ENCODE data around the gene NKX2-3. TPM values are rescaled to one million over a fixed set of nuclear protein-coding genes. Genes with fewer than 3 reads are reported as not detected.

Gene NKX2-3
- polyA plus RNA-seq, 1 donor, result 0.97 TPM

DNA sequence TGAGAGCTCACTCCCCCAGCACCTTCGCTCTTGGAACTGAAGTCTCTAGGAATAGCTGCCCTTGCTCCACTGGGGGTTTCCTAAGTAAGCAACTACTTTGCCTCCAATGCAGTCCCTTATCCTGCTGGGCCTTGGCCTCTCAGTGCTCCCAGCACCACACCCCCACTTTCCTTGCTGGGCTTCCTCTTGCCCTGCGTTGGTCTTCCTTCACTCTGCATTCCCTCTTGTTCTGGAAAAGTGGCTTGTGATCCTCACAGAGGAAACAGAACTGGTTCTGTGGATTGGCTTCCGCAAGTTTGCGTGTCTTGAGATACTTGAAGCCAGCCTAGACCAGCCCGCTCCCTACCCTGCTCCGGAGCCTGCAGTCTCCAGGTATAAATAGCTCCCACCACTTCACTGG is 6.4 kb downstream of the NKX2-3 start:
- no peak for DNase-seq

DNA sequence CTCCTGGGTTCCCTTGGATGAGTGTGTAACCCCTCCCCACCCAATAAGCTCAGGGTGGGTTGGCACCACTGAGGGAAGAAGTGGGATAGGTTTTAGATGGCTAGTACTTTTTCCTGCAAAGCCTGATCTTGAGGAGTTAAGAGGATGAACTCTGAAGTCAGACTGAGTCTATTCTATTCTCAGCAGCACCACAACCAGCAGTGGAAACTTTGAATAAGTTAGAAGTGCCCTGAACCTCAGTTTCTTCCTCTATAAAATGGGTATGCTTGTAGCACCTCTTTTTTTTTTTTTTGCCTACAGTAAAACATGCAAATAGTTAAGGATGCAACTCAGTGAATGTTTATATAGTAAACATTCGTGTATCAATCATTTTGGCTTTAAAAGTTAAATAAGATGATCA is 7.1 kb downstream of the NKX2-3 start:
- no peak for DNase-seq

DNA sequence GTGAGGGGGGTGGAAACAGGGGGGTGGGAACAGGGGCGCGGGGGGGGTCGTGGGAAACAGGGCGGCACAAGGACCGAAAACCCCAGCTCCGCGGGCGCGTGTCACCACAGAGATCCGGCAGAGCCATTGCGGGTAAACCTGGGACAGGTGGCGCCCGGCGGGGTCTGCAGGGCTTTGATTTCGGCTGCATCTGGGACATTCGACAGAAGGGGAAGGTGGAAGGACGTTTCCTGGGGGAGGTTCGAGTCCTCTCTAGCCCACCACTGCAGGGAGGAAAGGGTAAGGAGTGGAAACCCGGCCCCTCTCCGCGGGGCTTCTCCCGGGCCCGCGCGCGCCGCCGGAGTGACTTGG is 7.5 kb downstream of the NKX2-3 start:
- no peak for DNase-seq

DNA sequence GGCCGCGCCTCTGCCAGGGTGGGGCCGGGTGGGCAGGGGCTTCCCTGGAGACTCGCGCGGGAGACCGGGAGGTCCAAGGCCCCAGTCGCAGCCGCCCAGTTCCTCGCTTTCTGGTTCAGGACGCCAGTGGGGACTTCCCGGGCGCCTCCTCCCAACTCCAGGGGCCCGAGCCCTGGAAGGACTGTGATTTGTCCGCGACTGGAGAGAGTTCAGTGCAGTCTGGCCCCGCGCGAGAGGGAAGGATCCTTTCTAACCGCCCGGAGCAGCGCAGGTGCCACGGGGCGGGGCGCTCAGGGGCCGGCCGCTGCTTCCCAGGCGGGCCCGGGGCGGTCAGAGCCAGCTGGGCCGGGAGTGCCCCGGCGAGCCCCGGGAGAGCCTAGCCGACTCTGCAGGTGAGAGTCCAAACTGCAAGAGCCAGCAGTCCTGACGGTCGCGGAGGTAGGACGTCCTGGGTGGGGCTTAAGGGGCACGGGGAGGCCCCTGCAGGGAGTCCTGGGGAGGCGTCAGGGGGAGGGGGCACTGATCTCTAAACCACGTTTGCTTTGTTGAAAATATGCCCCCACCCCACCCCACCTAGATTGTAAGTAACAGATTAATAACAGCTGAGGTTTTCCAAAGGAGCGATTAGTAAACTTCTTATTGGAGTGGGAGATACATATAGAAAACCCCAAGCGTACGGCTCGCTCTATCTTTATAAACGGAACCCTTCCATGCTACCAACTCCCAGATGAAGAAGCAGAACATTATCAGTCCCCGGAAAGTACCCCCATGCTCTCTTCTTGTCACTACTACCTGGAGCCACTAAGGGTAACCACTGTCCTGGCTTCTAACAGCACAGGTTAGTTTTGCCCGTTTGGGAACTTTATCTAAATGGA is 8.2 kb downstream of the NKX2-3 start:
- DNase-seq, result no peak

DNA sequence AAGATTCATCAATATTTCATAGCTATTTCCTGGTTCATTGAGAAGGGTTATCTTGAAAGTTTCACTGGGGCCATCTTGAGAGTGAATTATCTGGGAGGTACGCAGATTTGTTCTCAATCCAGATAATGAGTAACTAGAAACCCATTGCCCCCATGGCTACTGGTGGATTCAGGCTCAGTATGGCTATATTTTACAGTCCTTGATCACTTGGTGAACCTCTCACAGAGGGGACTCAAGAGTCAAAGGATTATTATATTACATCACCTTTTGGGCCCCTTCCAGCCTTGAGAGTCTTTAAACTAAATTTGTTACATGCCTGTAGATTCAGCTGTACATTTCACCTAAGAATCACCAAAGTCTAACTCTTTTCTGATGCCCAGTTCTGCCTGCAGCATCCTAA is 11.6 kb downstream of the NKX2-3 start:
- DNase-seq, result no peak

DNA sequence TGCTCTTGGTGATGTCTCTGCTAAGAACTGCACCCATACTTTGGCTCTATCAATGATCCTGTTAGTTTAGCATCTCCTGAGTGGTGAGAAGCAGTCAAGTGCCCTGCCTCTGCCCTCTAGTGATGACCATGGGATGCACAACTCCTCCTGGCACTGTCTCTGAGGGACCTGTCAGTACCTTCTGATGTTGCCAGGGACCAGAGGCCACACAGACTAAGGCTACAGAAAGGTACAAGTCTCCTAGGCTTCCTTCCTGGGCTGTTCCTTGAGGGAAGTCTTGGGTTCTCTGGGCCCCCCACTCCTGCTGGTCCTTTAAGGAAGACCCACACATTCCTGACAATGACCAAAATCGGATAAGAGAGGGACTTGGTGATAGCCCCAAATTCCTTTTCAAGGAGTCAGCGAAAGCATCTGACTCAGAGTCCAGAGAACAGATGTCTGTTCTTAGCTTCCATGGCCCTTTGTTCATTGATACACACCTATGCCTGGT is 15.3 kb downstream of the NKX2-3 start:
- no peak for DNase-seq

DNA sequence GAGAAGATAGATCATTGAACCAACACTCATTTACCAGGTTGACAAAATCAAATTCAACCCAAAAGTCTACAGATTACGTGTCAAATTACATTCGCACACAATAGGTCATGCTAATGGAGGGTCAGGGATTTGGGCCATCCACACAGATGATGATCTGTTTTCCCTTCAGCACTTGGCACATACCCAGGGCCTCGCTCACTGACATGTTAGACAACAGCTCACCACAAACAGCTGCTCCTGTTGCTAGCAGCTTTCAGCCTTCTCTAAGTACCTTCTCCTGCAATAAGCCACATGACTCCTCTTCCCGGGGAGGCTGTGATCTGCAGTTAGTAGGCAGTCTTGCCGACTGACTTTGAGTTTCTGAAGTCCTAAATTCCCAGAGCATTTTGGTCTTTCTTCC is 18.4 kb downstream of the NKX2-3 start:
- DNase-seq, result no peak

DNA sequence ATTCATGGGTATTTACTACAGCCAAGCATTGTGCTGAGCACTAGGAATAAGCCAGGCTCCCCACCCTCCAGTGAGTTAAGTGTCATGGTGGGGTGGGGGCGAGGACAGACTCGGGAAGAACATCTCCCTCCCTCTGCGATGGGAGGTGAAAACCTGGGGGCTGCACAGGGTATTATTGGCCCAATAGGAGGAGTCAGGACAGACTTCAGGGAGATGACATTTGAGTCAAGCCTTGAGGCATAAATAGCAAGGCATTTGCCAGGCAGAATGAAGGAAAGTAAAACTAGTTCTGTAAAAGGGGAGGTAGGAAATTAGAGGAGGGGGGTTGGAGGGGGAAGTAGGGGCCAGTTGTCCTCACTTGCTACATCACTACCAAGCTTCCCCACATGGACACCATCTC is 18.9 kb downstream of the NKX2-3 start:
- DNase-seq, result no peak

DNA sequence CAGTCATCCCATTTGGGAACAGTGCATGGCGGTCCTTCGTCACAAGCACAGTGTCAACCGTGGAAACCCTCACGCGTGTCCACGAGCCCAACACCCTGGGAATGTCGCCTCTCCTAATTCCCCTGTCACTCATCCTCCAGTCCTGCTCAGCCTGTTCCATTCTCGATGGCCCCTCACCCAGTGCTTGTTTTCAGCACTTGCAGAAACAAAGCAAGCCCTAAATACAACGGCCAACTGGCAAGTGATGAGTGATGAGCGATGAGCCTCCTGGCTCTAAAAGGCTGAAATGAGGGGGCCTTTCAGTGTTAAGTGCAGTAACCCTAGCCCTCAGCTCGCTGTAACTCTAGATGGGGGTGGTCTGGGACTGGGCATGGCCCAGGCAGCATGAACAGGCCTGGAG is 22.6 kb downstream of the NKX2-3 start:
- DNase-seq, result no peak

DNA sequence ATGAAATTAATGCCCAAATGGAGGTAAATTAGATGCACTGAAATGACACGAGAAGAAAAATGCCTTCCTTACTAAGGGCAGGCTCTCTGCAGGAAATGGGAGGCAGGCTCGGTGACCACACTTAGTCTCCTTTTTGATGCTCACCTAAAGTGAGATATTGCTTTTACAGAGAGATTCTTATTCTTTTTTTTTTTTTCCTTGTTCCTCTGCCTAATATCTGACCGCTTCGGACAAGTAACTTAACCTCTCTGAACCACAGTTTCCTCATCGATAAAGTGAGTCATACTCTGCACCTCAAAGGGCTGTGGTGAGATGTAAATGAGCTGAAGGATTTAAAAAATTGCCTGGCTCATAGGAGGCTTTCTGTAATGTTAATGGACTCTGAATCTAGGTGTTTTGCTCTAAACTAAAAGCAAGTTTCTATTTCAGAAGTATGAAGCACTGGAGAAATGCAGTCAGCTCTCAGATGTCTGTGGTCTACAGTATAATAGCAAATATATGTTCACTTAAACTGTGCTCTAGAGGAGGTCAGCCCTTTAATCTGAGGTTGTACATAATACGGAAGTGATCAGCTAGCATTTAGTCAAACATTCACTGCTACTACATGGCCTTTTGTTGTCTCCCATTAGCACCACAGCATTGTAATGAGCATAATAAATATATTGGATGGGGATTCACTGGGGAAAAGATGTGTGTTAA is 23.2 kb downstream of the NKX2-3 start:
- no peak for DNase-seq

DNA sequence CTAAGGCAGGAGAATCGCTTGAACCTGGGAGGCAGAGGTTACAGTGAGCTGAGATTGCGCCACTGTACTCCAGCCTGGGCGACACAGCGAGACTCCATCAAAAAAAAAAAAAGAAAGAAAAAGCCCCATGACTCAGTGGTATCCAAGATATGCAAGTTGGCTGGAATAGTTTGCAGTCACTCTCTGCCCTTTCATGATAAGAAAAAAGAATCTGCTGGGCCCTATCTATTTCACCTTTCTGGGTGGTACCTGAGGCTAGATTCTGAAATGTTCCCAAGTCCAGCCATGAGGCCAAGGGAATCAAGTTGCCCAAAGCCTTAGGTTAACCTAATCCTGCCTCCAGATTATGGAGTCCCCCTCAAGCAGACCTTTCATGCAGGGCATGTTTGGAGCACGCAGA is 24.3 kb downstream of the NKX2-3 start:
- no peak for DNase-seq

DNA sequence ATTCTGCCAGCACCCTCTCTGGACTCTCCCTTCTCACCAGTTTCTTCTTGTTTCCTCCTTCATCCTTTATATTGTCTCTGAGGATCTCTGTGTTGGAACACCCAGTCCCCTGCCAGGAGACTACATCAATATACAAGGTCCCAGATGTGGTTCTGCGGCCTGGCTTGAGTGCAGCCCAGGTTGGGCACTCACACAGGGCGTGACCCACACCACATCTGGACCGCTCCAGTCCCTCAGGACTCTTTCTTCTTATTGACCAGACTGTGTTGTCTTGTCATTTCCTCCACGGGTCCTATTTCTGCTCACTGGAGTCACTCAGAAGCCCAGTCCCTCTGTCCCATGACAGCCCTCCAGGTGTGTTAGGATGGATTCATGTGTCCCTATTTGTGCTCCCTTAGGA is 26.0 kb downstream of the NKX2-3 start:
- no peak for DNase-seq

DNA sequence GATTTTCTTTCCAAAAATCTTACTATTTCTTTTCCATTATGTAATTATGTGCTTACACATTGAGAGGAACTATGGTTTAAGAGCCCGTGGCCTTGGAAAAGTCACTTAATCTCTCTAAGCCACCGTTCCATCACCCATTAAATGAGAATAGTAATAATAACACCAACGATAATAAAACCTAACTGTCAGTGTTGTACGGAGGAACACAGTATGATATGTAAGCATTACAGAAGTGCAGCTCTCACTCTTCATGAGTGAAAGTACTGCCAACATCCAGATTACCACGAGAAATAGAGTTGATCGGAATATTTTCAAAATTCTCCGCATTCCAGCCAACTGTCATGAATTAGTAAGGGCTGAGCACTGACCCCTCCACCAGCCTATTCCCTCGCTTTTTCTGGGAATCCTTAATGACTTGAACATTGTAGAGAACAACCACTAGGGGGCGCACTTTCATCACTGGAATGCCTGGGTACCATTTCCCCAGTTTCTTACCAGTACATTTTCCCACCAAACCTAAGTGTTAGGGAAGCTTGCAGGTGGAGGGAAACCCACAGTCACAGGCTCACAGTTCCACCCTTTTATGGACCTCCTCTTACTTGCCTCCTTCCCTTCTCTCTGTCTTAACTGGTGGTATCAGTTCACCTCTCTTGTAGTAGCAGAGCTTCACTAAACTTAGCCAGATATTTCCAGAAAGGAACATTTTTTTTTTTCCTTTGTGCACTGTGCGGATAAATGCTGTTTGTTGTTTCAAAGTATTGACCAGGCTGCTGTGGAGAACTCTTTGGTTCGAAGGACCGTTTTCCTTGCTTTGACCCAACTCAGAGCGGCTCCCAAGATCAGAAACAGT is 27.8 kb downstream of the NKX2-3 start:
- no peak for DNase-seq

DNA sequence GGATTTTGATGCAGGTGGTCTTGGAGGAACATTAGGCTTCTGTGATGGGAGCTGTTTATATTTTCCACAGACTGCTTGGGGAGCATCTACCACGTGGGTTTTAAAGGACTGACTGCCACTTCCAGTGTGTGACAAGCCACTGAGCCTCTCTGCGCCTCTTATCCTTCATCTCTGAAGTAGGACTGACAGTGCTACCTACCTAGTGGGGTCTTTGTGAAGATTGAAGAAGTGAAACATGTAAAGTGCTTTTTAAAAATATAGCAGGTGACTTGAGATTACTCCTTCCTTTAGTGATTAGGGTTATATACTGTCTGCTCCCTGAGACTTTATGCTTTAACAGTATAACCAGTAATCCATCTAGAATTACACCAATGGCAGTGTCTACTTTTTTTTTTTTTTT is 29.9 kb downstream of the NKX2-3 start:
- DNase-seq, result no peak

DNA sequence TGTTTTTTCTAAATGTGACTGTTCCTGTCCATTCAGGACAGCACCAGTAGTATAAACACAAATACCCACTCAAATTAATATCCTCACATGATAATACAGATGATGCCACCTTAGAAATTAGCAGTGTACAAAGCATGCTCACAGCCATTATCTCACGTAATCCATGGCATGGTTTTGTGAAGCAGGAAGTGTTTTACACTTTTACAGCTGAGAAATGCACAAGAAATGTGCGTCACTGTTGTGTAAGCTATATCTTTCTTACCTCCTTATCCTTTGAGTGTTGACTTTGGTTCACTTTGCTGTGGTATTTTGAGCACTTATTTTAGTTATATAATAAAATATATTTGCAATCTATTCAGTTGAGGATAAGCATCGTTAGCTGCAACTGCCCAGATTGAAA is 31.6 kb downstream of the NKX2-3 start:
- no peak for DNase-seq

DNA sequence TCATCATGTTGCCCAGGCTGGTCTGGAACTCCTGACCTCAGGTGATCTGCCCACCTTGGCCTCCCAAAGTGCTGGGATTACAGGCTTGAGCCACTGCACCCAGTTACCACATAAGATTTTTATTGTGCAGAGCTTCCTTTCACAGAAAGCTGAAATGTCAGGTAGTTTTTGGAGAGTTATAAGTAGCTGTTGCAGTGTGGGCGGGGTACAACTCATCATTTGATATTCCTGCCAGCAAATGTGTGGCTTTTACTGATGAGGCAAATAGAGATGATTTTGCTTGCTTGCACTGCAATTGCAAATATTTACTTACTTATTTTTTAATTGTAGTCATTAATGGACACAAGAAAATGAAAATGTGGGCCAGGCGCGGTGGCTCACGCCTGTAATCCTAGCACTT is 32.4 kb downstream of the NKX2-3 start:
- DNase-seq, result no peak

DNA sequence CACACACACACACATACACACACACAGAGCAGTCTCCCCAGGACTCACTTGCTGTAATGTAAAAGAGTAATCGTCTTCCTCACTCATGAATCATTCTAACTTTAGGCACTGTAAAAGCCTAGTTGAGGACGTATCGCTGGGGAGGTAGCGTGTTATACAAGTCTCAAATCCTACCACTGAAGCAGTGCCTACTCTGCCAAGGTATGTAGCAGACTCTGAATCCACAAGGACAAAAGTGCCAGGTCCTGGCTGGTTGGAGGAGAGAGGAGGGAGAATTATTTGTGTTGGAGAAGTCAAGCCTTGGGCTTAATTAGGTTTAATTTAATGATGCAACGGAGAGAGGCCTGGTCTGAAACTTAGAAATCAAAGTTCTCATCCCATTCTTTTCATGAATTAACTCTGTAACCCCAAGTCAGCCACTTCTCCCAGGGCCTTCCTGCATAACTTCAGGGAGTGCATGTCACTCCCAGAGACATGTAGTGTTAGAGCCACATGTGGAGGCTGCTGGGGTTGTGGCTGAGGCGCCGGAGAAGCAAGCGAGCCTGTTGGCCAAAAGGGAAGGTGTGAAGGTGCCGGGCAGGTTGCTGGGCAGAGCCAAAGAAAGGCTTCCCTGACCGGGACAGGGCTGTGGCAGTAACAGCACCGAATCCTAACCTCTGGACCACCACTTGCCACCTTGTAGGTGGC is 36.7 kb downstream of the NKX2-3 start:
- no peak for DNase-seq

DNA sequence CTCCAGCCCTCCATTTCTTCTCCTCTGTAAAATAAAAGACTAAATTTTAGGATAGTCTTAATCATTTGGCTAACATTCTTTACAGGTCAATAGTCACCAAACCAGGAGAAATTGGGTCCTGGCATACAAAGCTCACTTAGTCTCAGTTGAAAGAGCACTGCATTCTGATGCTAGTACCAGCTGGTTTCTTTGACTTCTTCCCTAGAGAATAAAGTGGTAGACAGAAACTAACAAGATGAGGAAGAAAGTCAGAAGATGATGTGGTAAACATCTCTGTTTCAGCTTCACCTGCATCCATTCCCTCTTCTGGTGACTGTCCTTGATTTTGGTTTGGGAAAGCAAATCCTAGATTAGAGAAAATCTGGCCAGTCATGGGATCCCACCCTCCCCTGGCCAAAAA is 37.2 kb downstream of the NKX2-3 start:
- no peak for DNase-seq

DNA sequence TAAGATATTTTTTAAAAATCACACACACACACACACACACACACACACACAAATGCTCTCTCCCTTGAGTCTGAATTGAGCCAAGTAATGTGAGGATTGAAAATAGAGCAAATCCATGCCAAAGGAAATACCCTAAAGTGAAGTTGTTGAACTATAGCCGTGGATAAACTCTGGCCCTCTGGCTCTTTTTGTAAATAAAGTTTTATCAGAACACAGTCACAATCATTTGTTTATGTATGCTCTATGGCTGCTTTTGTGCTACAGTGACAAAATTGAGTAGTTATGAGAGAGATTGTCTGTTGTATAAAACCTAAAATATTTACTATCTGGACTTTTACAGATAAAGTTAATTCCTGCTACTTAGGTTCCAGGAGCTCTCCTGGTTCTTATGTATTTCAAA is 39.1 kb downstream of the NKX2-3 start:
- DNase-seq, result no peak

DNA sequence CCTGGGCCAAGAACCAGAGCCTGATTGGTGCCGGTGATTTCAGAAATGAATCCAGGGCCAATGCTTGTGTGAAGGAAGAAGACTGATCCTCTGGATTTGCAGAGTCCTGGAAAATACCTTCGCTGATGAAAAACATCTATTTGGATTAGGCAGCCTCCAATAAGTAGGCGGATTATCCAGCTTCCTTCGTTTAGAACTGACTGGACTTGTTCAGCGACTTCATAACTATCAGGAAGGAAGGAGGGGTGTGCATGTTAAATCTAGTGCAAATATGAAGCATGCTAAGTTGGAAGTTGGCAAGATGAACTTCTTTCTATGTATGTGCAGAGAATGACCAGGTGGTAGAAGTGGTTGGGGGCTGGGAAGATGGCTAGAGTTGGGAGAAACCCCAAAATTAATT is 41.0 kb downstream of the NKX2-3 start:
- no peak for DNase-seq

DNA sequence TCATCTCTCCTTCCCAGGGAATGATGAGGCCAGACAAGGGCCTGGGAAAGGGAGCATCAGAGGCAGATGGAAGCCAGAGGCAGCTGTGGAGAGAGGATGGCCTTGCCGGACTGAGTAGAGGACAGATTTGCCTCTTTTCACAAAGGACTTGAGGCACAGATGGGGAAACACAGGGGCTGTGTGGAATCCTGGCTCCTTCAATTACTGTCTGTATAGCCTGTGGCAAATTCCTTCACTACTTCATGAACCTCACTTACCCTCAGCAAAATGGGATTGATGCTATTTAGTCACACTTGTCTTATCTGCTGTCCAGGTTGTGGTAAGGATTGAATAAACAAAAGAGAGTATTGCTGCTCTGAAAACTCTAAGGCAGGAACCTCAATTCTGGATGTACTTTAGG is 47.2 kb downstream of the NKX2-3 start:
- no peak for DNase-seq

DNA sequence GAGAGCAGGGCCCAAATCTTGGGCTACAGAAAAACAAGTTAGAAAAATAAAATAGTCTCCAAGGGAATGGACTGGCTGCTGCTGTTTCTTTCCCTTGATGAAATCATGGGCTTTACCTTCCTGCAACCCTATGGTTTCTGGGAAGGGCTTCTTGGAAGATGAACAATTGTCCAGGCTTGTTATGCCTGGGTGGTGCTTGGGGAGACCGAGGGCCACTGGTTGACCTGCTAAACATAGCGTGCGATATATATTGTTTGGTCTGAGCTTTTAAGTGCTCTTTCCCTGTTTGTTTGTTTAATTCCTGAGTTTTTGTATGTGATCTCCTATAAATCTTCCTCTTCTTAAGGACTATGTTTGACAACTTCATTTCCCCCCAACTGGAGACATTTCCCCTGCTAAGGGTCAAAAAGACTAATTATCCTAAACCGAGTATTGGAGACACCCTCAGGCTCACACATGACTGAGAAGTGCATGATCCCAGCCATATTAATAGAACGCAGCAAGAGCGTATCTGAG is 49.6 kb downstream of the NKX2-3 start:
- no peak for DNase-seq

All from hindlimb muscle (tissue), 1 donor.